HepG2 (cell line): Measurements from ENCODE around the gene TMEM132D.

Source experiments
- ELF1 ChIP-seq: sonication (generic); formaldehyde crosslinking; IDR thresholded peaks from 2 replicates; pipeline ENCODE4 v1.4.0; 2020; ENCODE audit warnings: missing genetic modification reagents
- ESRRA ChIP-seq: sonication (generic); formaldehyde crosslinking; IDR thresholded peaks from 2 replicates; pipeline ENCODE4 v1.5.1; 2020; ENCODE audit warnings: mild to moderate bottlenecking, low read depth, missing genetic modification reagents
- FOSL2 ChIP-seq: sonication (generic); formaldehyde crosslinking; IDR thresholded peaks from 2 replicates; pipeline ENCODE4 v1.4.0; 2020; ENCODE audit warnings: missing genetic modification reagents
- RAD21 ChIP-seq: fragments of 450-650 bp; formaldehyde crosslinking; IDR thresholded peaks from 2 replicates; pipeline ENCODE4 v1.5.0; 2020; ENCODE audit warnings: mild to moderate bottlenecking
- ZNF33A ChIP-seq: sonication (generic); formaldehyde crosslinking; IDR thresholded peaks from 2 replicates; pipeline ENCODE4 v1.5.1; 2020; ENCODE audit warnings: missing genetic modification reagents, mild to moderate bottlenecking, moderate library complexity, borderline replicate concordance
- ZNF768 ChIP-seq: sonication (generic); formaldehyde crosslinking; IDR thresholded peaks from 2 replicates; pipeline ENCODE4 v1.4.0; 2020; ENCODE audit warnings: missing genetic modification reagents
- TF ChIP-seq, protein P1 (sequence below): sonication (generic); formaldehyde crosslinking; IDR thresholded peaks from 2 replicates; pipeline ENCODE4 v1.4.0; 2020; ENCODE audit warnings: missing genetic modification reagents
- TF ChIP-seq, protein P2 (sequence below), 2 experiments: sonication (generic) in 1 of 2; formaldehyde crosslinking in 1 of 2; IDR thresholded peaks; 2 replicates each; pipeline versions ENCODE4 v1.5.1 to v1.6.1; 2011 to 2020; ENCODE audit warnings: borderline replicate concordance in 1 of 2, low read depth in 1 of 2, low read length in 1 of 2, mild to moderate bottlenecking in 1 of 2, missing genetic modification reagents in 1 of 2, moderate library complexity in 1 of 2

DNA sequence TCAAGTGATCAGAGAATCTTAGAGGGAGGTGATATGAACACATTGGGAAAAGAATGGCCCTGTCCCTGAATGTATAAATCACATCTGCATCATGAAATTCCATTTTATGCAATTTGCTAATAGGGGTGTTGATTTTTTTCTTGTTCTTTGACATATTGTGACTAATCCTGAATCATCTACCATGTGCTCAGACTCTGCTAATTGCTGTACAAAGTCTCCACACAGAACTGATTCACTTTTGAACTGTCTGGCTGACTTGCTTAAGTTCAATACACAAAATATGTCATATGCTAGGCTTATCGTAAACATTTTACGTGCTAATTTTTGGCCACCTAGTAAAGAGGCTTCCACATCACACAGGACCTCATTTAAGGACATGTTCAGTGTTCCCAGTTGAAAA is 2.6 kb downstream of the TMEM132D start:
- no peak for TF ChIP-seq ESRRA
- no peak for TF ChIP-seq ELF1
- no peak for TF ChIP-seq ZNF768 (CRISPR knock-in tag)
- no peak for TF ChIP-seq FOSL2
- no peak for TF ChIP-seq RAD21 (CRISPR knock-in tag)
- TF ChIP-seq, protein P1, sequence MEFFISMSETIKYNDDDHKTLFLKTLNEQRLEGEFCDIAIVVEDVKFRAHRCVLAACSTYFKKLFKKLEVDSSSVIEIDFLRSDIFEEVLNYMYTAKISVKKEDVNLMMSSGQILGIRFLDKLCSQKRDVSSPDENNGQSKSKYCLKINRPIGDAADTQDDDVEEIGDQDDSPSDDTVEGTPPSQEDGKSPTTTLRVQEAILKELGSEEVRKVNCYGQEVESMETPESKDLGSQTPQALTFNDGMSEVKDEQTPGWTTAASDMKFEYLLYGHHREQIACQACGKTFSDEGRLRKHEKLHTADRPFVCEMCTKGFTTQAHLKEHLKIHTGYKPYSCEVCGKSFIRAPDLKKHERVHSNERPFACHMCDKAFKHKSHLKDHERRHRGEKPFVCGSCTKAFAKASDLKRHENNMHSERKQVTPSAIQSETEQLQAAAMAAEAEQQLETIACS (CRISPR knock-in tag), result no peak
- TF ChIP-seq, protein P2, sequence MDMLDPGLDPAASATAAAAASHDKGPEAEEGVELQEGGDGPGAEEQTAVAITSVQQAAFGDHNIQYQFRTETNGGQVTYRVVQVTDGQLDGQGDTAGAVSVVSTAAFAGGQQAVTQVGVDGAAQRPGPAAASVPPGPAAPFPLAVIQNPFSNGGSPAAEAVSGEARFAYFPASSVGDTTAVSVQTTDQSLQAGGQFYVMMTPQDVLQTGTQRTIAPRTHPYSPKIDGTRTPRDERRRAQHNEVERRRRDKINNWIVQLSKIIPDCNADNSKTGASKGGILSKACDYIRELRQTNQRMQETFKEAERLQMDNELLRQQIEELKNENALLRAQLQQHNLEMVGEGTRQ (IDR thresholded peaks at IDR 0.05; ENCODE audit: low read depth, low read length), result no peak
- TF ChIP-seq, protein P2 (CRISPR knock-in tag; IDR thresholded peaks at IDR 0.05; ENCODE audit: borderline replicate concordance), result no peak
- no peak for TF ChIP-seq ZNF33A (CRISPR knock-in tag)
